IMR-90 (cell line): Measurements from ENCODE around the gene PBOV1. TPM values are rescaled to one million over a fixed set of nuclear protein-coding genes. Genes with fewer than 3 reads are reported as not detected.

Experiments used
- ATAC-seq: fragments of 200-7000 bp; cut with Tn5 transposase; 2 replicates; pipeline ENCODE4 v1.9.1; 2020; ENCODE audit warnings: low read depth, mild to moderate bottlenecking, moderate library complexity
- BruUV-seq: library from RNA; stranded (reverse); fragments of 400-500 nt; replicated peaks from 2 replicates; lab custom pipeline; 2021; lab: Mats Ljungman, UMichigan
- CTCF ChIA-PET: fragments of 300-600 bp; formaldehyde crosslinking; extraction: SDS; loops from one replicate; lab custom pipeline; 2021; ENCODE audit warnings: antibody characterized with exemption; lab: Yijun Ruan, JAX
- POLR2A ChIA-PET: fragments of 300-600 bp; sonication (Branson Sonifier 250); formaldehyde crosslinking; loops from one replicate; lab custom pipeline; 2022; ENCODE audit warnings: antibody characterized with exemption; ENCODE audit not compliant: unreplicated experiment; lab: Charles Lee
- DNase-seq: peaks from one replicate; pipeline ENCODE4 v3.0.0; 2013
- H2AFZ ChIP-seq: replicated peaks from 2 replicates; pipeline ENCODE3; 2013; ENCODE audit warnings: low read length, mild to moderate bottlenecking; ENCODE audit not compliant: poor library complexity
- H2AK5ac ChIP-seq: 2 replicates; pipeline ENCODE4 v1.6.1; 2013; ENCODE audit warnings: low read depth, low read length, inconsistent platforms
- H2AK9ac ChIP-seq: replicated peaks from 2 replicates; pipeline ENCODE3; 2013; ENCODE audit warnings: mild to moderate bottlenecking, low read depth, low read length, moderate library complexity; ENCODE audit not compliant: poor library complexity
- H2BK120ac ChIP-seq: 2 replicates; pipeline ENCODE4 v1.6.1; 2013; ENCODE audit warnings: low read depth, low read length, inconsistent platforms
- H2BK15ac ChIP-seq: 3 replicates; pipeline ENCODE4 v1.6.1; 2013; ENCODE audit warnings: low read depth, low read length, inconsistent platforms
- H2BK20ac ChIP-seq: 2 replicates; pipeline ENCODE4 v1.6.1; 2013; ENCODE audit warnings: low read depth, mild to moderate bottlenecking, inconsistent platforms, low read length, moderate library complexity
- H2BK5ac ChIP-seq: 2 replicates; pipeline ENCODE4 v1.6.1; 2013; ENCODE audit warnings: mild to moderate bottlenecking, low read depth, low read length, inconsistent platforms; ENCODE audit not compliant: poor library complexity, severe bottlenecking
- H3K14ac ChIP-seq: replicated peaks from 2 replicates; pipeline ENCODE4 v1.6.1; 2013; ENCODE audit warnings: low read depth, low read length, inconsistent platforms
- H3K18ac ChIP-seq: 2 replicates; pipeline ENCODE4 v1.6.1; 2013; ENCODE audit warnings: low read depth, low read length, control low read depth
- H3K23ac ChIP-seq: 2 replicates; pipeline ENCODE4 v1.6.1; 2013; ENCODE audit warnings: low read depth, low read length, inconsistent platforms
- H3K27ac ChIP-seq: 2 replicates; pipeline ENCODE4 v1.5.1; 2013; ENCODE audit warnings: mild to moderate bottlenecking, control low read depth, low read length; ENCODE audit not compliant: insufficient read depth
- H3K27me3 ChIP-seq: 2 replicates; pipeline ENCODE4 v1.6.1; 2013; ENCODE audit warnings: low read length; ENCODE audit not compliant: control insufficient read depth, insufficient read depth
- H3K36me3 ChIP-seq: 2 replicates; pipeline ENCODE4 v1.6.1; 2013; ENCODE audit warnings: low read length, mixed read lengths; ENCODE audit not compliant: control insufficient read depth, insufficient read depth
- H3K4ac ChIP-seq: 2 replicates; pipeline ENCODE4 v1.6.1; 2013; ENCODE audit warnings: low read depth, low read length, inconsistent platforms
- H3K4me1 ChIP-seq: 2 replicates; pipeline ENCODE4 v1.6.1; 2013; ENCODE audit warnings: low read length, mixed read lengths; ENCODE audit not compliant: control insufficient read depth, insufficient read depth
- H3K4me2 ChIP-seq: 2 replicates; pipeline ENCODE4 v1.6.1; 2013; ENCODE audit warnings: low read depth, mild to moderate bottlenecking, control low read depth, low read length, moderate library complexity
- H3K4me3 ChIP-seq: 2 replicates; pipeline ENCODE4 v1.5.1; 2013; ENCODE audit warnings: low read depth, mild to moderate bottlenecking, control low read depth, low read length, moderate library complexity; ENCODE audit not compliant: insufficient read depth
- H3K56ac ChIP-seq: 2 replicates; pipeline ENCODE4 v1.6.1; 2013; ENCODE audit warnings: low read length, inconsistent platforms; ENCODE audit not compliant: insufficient read depth; ENCODE audit errors: extremely low read depth
- H3K79me1 ChIP-seq, 2 experiments: 2 replicates each; pipeline ENCODE4 v1.6.1; 2013; ENCODE audit warnings: low read length in 2 of 2, inconsistent platforms in 1 of 2, low read depth in 1 of 2
- H3K9ac ChIP-seq: 2 replicates; pipeline ENCODE4 v1.6.1; 2013; ENCODE audit warnings: low read depth, low read length, control low read depth
- H3K9me1 ChIP-seq: 2 replicates; pipeline ENCODE4 v1.6.1; 2013; ENCODE audit warnings: low read length, inconsistent platforms; ENCODE audit not compliant: insufficient read depth
- H3K9me3 ChIP-seq: 2 replicates; pipeline ENCODE4 v1.6.1; 2013; ENCODE audit warnings: low read length; ENCODE audit not compliant: control insufficient read depth, insufficient read depth
- H4K20me1 ChIP-seq: 2 replicates; pipeline ENCODE4 v1.6.1; 2013; ENCODE audit warnings: low read length, inconsistent platforms; ENCODE audit not compliant: insufficient read depth
- H4K5ac ChIP-seq: 2 replicates; pipeline ENCODE4 v1.6.1; 2013; ENCODE audit warnings: mild to moderate bottlenecking, low read depth, low read length, control low read depth
- H4K8ac ChIP-seq, 2 experiments: 2 replicates each; pipeline ENCODE4 v1.6.1; 2013; ENCODE audit warnings: low read depth in 2 of 2, low read length in 2 of 2, control low read depth in 1 of 2, inconsistent platforms in 1 of 2
- H4K91ac ChIP-seq: 2 replicates; pipeline ENCODE4 v1.6.1; 2013; ENCODE audit warnings: low read depth, low read length, inconsistent platforms; ENCODE audit not compliant: insufficient read depth
- BHLHE40 ChIP-seq: fragments of 150-350 bp; IDR thresholded peaks from 2 replicates; pipeline ENCODE4 v1.6.1; 2016; ENCODE audit warnings: mild to moderate bottlenecking, low read depth, low read length
- CEBPB ChIP-seq: IDR thresholded peaks from 2 replicates; pipeline ENCODE4 v1.6.1; 2012; ENCODE audit warnings: low read depth, low read length, improper control_type of control experiment
- CHD1 ChIP-seq: IDR thresholded peaks from 2 replicates; pipeline ENCODE4 v1.6.1; 2012; ENCODE audit warnings: low read depth, low read length, improper control_type of control experiment
- CTCF ChIP-seq: conservative IDR thresholded peaks from 2 replicates; pipeline ENCODE4 v1.5.1; 2012; ENCODE audit warnings: mild to moderate bottlenecking, low read depth, low read length, improper control_type of control experiment
- ELK1 ChIP-seq: fragments of 150-350 bp; IDR thresholded peaks from 2 replicates; pipeline ENCODE4 v1.6.1; 2016; ENCODE audit warnings: low read depth, mild to moderate bottlenecking, low read length, moderate library complexity, borderline replicate concordance
- FOS ChIP-seq: fragments of 150-350 bp; IDR thresholded peaks from 2 replicates; pipeline ENCODE4 v1.6.1; 2016; ENCODE audit warnings: low read depth, low read length
- MAFK ChIP-seq: IDR thresholded peaks from 2 replicates; pipeline ENCODE4 v1.6.1; 2012; ENCODE audit warnings: low read depth, low read length, improper control_type of control experiment
- MAZ ChIP-seq: IDR thresholded peaks from 2 replicates; pipeline ENCODE4 v1.6.1; 2012; ENCODE audit warnings: low read depth, mild to moderate bottlenecking, low read length, improper control_type of control experiment, moderate library complexity, borderline replicate concordance
- MXI1 ChIP-seq: IDR thresholded peaks from 2 replicates; pipeline ENCODE4 v1.6.1; 2012; ENCODE audit warnings: low read depth, mild to moderate bottlenecking, low read length, moderate library complexity, borderline replicate concordance
- NFE2L2 ChIP-seq: fragments of 150-350 bp; IDR thresholded peaks from 2 replicates; pipeline ENCODE4 v1.6.1; 2016; ENCODE audit warnings: low read depth, mild to moderate bottlenecking, low read length
- POLR2A ChIP-seq: IDR thresholded peaks from 2 replicates; pipeline ENCODE4 v1.6.1; 2012; ENCODE audit warnings: mild to moderate bottlenecking, low read depth, low read length
- RAD21 ChIP-seq: IDR thresholded peaks from 2 replicates; pipeline ENCODE4 v1.6.1; 2012; ENCODE audit warnings: low read length, improper control_type of control experiment
- RCOR1 ChIP-seq: IDR thresholded peaks from 2 replicates; pipeline ENCODE4 v1.6.1; 2012; ENCODE audit warnings: mild to moderate bottlenecking, low read length, improper control_type of control experiment; ENCODE audit not compliant: insufficient replicate concordance
- RFX5 ChIP-seq: IDR thresholded peaks from 2 replicates; pipeline ENCODE4 v1.8.0; 2012; ENCODE audit warnings: low read depth, mild to moderate bottlenecking, low read length, moderate library complexity
- SMC3 ChIP-seq: fragments of 150-350 bp; IDR thresholded peaks from 2 replicates; pipeline ENCODE4 v1.6.1; 2016; ENCODE audit warnings: low read depth, mild to moderate bottlenecking, antibody characterized with exemption, low read length, moderate library complexity
- WGBS, 2 experiments: methylation state at CpG; one replicate each; pipeline versions ENCODE4 v1.1.5 to v1.1.7; 2013; ENCODE audit warnings: missing lambda C conversion rate in 2 of 2; ENCODE audit not compliant: insufficient read length in 1 of 2; ENCODE audit errors: extremely low coverage in 2 of 2; 5-methylcytosine and 5-hydroxymethylcytosine counted together
- dilution Hi-C: fragments of 300-500 bp; cut with HindIII; formaldehyde crosslinking; loops from one replicate; pipeline ENCODE4 v1.14.3; 2018; ENCODE audit warnings: low sequenced_read_pairs; ENCODE audit not compliant: unreplicated experiment
- in situ Hi-C: fragments of 300-500 bp; cut with MboI; formaldehyde crosslinking; loops from 3 replicates; pipeline ENCODE4 v1.14.3; 2019; ENCODE audit warnings: low sequenced_read_pairs, inconsistent platforms, mixed read lengths
- intact Hi-C: fragments of 100-400 bp; cut with micrococcal nuclease; formaldehyde crosslinking; loops from 2 replicates; pipeline ENCODE4 v1.10.0; 2022
- polyA plus RNA-seq, 3 experiments: library from polyadenylated mRNA; depleted of rRNA; stranded (reverse); fragments of >200 nt; gene quantifications; 2 replicates each; pipeline ENCODE4 v1.2.3, GENCODE V29; 2012; ENCODE audit warnings: low replicate concordance in 1 of 3
- total RNA-seq: library from RNA; depleted of rRNA; stranded (reverse); fragments of >200 nt; gene quantifications from 2 replicates; pipeline ENCODE4 v1.2.3, GENCODE V29; 2012
- TF ChIP-seq, protein P1 (sequence below): fragments of 150-350 bp; IDR thresholded peaks from 2 replicates; pipeline ENCODE4 v1.6.1; 2017; ENCODE audit warnings: mild to moderate bottlenecking, antibody characterized with exemption, low read length, low read depth

The PBOV1 gene
- total and polyA plus RNA-seq, 2 of the 4 experiments (the other 2 are of a cell fraction) = not detected

- no peak overlapping the region for H3K9ac ChIP-seq
- H3K18ac ChIP-seq = no peak overlapping the region
- no peak overlapping the region for H3K4ac ChIP-seq
- no peak overlapping the region for H2BK120ac ChIP-seq
- H2BK15ac ChIP-seq = no peak overlapping the region
- CTCF ChIA-PET = no interaction called here
- dilution Hi-C loops (no loop called here), in situ Hi-C loops (no loop called here), intact Hi-C loops (no loop called here)
- no peak overlapping the region for H4K91ac ChIP-seq
- no peak overlapping the region for H3K56ac ChIP-seq
- H3K9me1 ChIP-seq = no peaks in the 10 kb centered on the region
- no peaks in the 10 kb centered on the region for H3K9me3 ChIP-seq
- H3K4me1 ChIP-seq = no peaks in the 10 kb centered on the region
- H3K14ac ChIP-seq = no peak overlapping the region
- no peak overlapping the region for H2AK5ac ChIP-seq
- POLR2A ChIA-PET = no interaction called here
- no peak overlapping the region for H3K27ac ChIP-seq
- H2BK20ac ChIP-seq = no peak overlapping the region
- DNase-seq (no peak), ATAC-seq (no peak)
- H4K20me1 ChIP-seq = no peaks in the 10 kb centered on the region
- H3K23ac ChIP-seq = no peak overlapping the region
- BruUV-seq = no TSS peak
- no peak overlapping the region for H2BK5ac ChIP-seq
- WGBS, 2 experiments = no CpG with 5 or more reads among the region's 4 CpGs
- no peaks in the 10 kb centered on the region for H3K36me3 ChIP-seq
- H2AK9ac ChIP-seq = no peak overlapping the region
- no peak for TF ChIP-seq ELK1
- no peak for TF ChIP-seq CEBPB
- no peak for TF ChIP-seq SMC3
- TF ChIP-seq RAD21 = no peak
- TF ChIP-seq FOS = no peak
- no peak for TF ChIP-seq MAFK
- TF ChIP-seq MXI1 = no peak
- TF ChIP-seq NFE2L2 = no peak
- TF ChIP-seq CTCF = no peak
- TF ChIP-seq, protein P1, sequence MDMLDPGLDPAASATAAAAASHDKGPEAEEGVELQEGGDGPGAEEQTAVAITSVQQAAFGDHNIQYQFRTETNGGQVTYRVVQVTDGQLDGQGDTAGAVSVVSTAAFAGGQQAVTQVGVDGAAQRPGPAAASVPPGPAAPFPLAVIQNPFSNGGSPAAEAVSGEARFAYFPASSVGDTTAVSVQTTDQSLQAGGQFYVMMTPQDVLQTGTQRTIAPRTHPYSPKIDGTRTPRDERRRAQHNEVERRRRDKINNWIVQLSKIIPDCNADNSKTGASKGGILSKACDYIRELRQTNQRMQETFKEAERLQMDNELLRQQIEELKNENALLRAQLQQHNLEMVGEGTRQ = no peak
- TF ChIP-seq BHLHE40 = no peak
- TF ChIP-seq MAZ = no peak
- no peak for TF ChIP-seq RFX5
- TF ChIP-seq CHD1 = no peak
- no peak for TF ChIP-seq RCOR1
- TF ChIP-seq POLR2A = no peak
- no peak overlapping the region for H4K8ac ChIP-seq
- no peak overlapping the region for H3K4me3 ChIP-seq
- peaks cover 22% of the 10 kb centered on the region for H3K27me3 ChIP-seq
- H4K5ac ChIP-seq = no peak overlapping the region
- no peaks in the 10 kb centered on the region for H3K79me1 ChIP-seq
- no peak overlapping the region for H3K4me2 ChIP-seq
- no peak overlapping the region for H2AFZ ChIP-seq
These were observed 45.7 kb upstream of the PBOV1 start for GRCh38 chr6:138263963-138264362.
